ENCODE measurements around the gene RAD51.

Gene RAD51

DNA sequence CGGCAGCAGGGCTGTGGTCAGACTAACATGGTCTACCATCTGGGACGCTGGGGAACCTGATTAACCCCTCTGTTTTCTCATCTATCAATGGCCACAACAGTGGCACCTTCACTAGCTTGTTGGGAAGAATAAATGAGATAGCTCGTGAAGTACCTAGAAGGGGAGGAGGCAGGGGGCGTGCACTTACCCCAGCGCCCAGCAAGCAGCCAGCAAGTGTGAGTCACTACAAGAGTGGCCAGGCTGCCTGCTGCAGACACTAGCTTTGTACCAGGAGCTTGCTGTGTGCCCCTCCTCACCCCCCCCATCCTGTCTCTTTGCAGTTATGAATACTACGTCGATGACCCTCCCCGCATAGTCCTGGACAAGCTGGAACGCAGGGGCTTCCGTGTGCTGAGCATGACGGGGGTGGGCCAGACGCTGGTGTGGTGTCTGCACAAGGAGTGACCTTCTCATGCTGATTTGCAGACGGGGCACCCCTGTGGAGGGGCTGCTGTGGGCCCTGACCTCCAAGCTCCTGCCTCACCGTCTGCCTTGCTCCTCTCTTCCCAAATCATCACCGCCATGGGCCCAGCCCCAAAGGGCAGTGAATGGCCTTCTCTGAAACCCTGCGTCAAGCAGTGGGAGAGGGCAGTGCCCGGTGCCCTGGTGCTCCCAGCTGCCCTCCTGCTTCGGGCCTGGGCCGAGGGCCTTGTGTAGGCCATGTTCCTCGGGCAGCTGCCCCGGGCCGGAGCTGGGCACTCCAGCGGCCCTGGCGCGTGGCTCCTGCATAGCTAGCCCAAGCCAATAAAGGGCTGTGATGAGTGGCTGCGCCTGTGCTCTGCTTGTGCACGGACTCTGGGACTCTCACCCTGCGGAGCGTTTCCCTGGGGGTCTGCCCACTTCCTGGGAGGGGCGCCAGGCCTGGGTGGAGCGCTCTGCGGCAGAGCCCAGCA, 72.2 kb downstream of the RAD51 start:
- TF ChIP-seq, protein P1, sequence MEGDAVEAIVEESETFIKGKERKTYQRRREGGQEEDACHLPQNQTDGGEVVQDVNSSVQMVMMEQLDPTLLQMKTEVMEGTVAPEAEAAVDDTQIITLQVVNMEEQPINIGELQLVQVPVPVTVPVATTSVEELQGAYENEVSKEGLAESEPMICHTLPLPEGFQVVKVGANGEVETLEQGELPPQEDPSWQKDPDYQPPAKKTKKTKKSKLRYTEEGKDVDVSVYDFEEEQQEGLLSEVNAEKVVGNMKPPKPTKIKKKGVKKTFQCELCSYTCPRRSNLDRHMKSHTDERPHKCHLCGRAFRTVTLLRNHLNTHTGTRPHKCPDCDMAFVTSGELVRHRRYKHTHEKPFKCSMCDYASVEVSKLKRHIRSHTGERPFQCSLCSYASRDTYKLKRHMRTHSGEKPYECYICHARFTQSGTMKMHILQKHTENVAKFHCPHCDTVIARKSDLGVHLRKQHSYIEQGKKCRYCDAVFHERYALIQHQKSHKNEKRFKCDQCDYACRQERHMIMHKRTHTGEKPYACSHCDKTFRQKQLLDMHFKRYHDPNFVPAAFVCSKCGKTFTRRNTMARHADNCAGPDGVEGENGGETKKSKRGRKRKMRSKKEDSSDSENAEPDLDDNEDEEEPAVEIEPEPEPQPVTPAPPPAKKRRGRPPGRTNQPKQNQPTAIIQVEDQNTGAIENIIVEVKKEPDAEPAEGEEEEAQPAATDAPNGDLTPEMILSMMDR (IDR thresholded peaks at IDR 0.05; ENCODE audit: low read depth, low read length, missing control alignments): no peak
- no peak for DNase-seq (ENCODE audit: extremely low read depth, low read depth)
- H3K4me3 ChIP-seq (replicated peaks; ENCODE audit: low read depth, low read length): no peak overlapping the region

DNA sequence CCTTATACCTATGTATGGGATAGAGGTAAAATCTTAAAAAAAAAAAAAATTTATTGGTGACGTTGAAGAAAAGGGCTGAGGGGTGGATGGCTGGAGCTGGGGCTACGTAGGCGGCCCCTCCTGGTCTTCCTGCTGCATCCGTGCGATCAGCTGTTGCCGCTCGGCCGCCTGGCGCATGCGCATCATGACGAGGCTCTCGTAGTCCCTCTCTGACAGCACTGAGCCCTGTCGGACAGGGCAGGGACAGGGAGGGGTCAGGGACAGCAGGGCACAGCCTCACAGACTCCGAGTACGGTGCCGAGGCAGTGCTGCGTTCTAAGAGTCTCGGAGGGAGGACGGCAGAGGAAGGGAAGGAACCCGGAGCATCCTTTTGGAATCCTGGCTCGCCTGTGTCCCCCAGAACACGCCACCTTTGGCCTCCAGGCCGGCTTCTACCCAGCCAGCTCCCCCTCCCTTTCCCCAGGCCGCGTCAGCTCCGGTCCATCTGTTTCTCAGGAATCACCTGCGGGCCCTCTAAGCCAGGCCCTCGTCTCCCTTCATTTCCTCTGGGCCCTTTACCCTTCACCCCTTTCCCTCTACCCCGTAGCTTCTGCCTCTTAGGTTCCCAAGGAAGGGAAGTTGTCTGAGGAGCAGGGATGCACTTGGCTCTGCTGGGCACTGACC, 73.0 kb downstream of the RAD51 start:
- TF ChIP-seq, protein P1 (IDR thresholded peaks at IDR 0.05; ENCODE audit: low read depth, low read length, missing control alignments): no peak
- no peak overlapping the region for H3K4me3 ChIP-seq (replicated peaks; ENCODE audit: low read depth, low read length)

DNA sequence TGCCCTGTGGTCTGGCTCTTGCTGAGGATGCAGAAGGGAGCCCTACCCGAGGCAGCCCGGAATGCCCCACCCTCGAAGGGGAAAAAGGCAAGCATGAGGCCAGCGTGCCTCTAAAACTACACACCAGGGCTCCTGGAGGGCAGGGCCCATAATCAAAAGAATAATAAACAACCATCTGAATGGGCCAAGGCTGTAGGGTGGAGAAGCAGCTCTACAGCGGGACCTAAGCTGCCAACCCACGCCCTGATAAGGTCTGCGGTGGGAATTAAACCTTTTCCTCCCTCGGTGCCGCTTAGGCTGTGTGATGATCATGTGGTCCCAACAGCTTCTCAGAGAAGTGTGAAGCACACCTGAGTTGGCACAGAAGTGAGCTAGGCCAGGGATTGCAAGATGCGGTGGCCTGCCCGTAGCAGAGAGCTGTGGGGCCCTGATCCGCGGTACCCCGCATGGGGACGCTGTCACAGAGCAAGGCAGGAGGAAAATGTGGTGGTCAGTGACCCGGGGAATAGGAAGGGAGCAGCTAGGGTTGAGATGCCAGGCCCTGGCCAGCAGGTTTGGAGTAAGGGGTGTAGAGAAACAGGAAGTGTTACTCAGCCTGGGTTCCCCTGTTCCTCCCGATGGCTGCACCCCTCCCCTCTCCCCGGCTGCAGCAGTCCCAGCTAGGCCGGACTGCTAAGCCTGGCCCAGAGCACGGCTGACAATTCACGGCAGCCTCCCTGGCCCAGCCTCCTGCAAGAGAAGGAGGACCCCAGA, 73.7 kb downstream of the RAD51 start:
- no peak for DNase-seq (ENCODE audit: extremely low read depth, low read depth)
- TF ChIP-seq, protein P1 (IDR thresholded peaks at IDR 0.05; ENCODE audit: low read depth, low read length, missing control alignments): no peak
- H3K4me3 ChIP-seq (replicated peaks; ENCODE audit: low read depth, low read length): no peak overlapping the region

More for the DNA sequence above, 73.0 kb downstream of the RAD51 start:
- no peak for DNase-seq (ENCODE audit: extremely low read depth, low read depth)

DNA sequence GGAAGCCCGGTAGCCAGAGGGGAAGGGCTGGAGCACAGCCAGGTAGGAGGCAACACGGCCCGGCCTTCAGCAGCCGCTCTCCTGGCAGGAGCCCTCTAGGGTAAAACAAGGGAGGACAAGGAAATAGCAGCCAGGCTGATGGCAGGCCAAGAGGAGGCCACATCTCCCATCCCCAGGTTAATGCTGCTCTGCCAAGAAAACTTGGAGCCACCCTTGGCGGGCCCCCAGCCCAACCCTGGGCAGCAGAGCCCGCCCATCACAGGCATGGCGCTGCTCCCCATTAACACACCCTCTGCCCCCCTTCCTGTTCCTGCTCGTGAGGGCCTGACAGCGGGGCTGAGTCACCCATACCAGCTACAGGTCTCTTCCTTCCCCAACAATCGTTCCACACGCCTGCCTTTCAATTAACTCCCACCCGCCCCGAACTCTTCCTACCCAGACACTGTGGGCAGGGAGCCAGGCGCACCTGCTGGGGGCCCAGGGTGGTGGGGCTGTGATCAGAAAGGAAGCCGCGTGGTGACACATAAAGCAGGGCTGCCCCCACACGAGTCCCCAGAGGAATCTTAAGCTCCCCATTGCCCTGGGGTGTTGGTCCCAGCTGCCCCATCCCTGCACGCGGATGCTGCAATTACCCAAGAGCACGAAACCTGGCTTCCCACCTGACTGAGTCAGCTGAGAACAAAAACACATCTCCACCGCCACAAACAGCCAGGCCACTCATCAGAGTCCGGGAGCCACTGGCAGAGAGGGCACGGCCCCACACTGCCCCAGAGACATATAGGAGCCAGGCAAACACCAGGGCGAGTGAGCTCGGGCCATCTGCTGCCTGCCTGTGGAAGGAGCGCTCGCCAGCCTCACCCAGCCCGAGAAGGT, 74.5 kb downstream of the RAD51 start, which contains the start of gene C15orf62:
C15orf62 (plus strand) TSS at position 707 of the 873 bp plus-strand sequence. CDS start 516 bp downstream, outside the sequence.
- no peak for DNase-seq (ENCODE audit: extremely low read depth, low read depth)
- H3K4me3 ChIP-seq (replicated peaks; ENCODE audit: low read depth, low read length): no peak within 1 kb of the TSS
- TF ChIP-seq, protein P1 (IDR thresholded peaks at IDR 0.05; ENCODE audit: low read depth, low read length, missing control alignments): no peak

DNA sequence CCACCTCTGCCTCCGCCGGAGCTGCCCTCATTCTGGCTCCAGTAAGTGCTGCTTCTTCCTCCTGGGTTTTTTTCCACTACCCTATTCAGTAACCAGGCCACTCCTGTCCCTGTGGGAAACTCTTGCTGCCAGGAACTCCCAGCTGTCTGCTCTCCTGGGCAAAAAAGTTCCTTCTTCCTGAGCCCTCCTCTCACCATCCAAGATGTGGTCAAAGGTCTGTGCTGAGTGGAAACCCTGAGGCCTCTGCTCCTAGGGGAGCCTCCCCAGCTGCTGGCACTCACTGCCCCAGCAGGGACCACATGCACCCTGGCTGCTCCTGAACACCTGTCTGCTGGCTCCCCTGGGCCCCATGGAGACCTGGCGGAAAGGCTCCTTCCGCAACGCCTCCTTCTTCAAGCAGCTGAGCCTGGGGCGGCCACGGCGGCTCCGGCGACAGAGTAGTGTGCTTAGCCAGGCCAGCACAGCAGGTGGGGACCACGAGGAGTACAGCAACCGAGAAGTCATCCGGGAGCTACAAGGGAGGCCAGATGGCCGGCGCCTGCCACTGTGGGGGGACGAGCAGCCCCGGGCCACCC, 75.3 kb downstream of the RAD51 start:
- no peak overlapping the region for H3K4me3 ChIP-seq (replicated peaks; ENCODE audit: low read depth, low read length)
- DNase-seq (ENCODE audit: extremely low read depth, low read depth): no peak
- TF ChIP-seq, protein P1 (IDR thresholded peaks at IDR 0.05; ENCODE audit: low read depth, low read length, missing control alignments): no peak
